Sigmoid colon (tissue), 7 donors: ENCODE measurements around the gene BCKDK. TPM values are rescaled to one million over a fixed set of nuclear protein-coding genes. Genes with fewer than 3 reads are reported as not detected.
"Not testable (repeated sequence)": the region's sequence is repeated elsewhere in the genome, so short reads cannot be mapped to it uniquely, and the experiment has no call there.

Source experiments
- DNase-seq: peaks from one replicate; pipeline ENCODE4 v3.0.0-alpha.2; 2019
- H3K27ac ChIP-seq, 4 donors: fragments of 200-600 bp; sonication (generic); one replicate each; pipeline ENCODE4 v1.5.1; 2016 to 2019; ENCODE audit warnings: mild to moderate bottlenecking in 1 of 4
- H3K27me3 ChIP-seq, 3 donors: fragments of 200-600 bp; sonication (generic); one replicate each; pipeline ENCODE4 v1.5.1; 2019; ENCODE audit warnings: mild to moderate bottlenecking in 1 of 3
- H3K36me3 ChIP-seq, 4 donors: fragments of 200-600 bp; sonication (generic); one replicate each; pipeline ENCODE4 v1.5.1; 2016 to 2019
- H3K4me1 ChIP-seq, 4 donors: fragments of 200-600 bp; sonication (generic); one replicate each; pipeline ENCODE4 v1.5.1; 2017 to 2019
- H3K4me3 ChIP-seq, 4 donors: fragments of 200-600 bp; sonication (generic); one replicate each; pipeline ENCODE4 v1.5.1; 2017 to 2019; ENCODE audit warnings: mild to moderate bottlenecking in 2 of 4, moderate library complexity in 1 of 4
- H3K9me3 ChIP-seq, 4 donors: fragments of 200-600 bp in 3 of 4; sonication (generic) in 3 of 4; one replicate each; pipeline versions ENCODE4 v1.5.1 to v1.6.1; 2013 to 2019
- CTCF ChIP-seq, 4 experiments: fragments of 450-650 bp in 3 of 4; fragments of 200-600 bp in 1 of 4; IDR thresholded peaks; one replicate each; pipeline ENCODE4 v1.5.1; 2016 to 2019; ENCODE audit warnings: antibody characterized with exemption in 4 of 4, mild to moderate bottlenecking in 3 of 4, moderate library complexity in 2 of 4
- EP300 ChIP-seq, 4 donors: sonication (generic); formaldehyde crosslinking; IDR thresholded peaks; one replicate each; pipeline ENCODE4 v1.6.1; 2017; ENCODE audit warnings: antibody characterized with exemption in 4 of 4
- POLR2A ChIP-seq, 2 donors: fragments of 450-650 bp; IDR thresholded peaks; one replicate each; pipeline ENCODE4 v1.6.1; 2016; ENCODE audit warnings: antibody characterized with exemption in 2 of 2, mild to moderate bottlenecking in 2 of 2, moderate library complexity in 2 of 2
- POLR2AphosphoS5 ChIP-seq, 4 donors: sonication (generic); formaldehyde crosslinking; IDR thresholded peaks; one replicate each; pipeline ENCODE4 v1.6.1; 2017; ENCODE audit warnings: antibody characterized with exemption in 4 of 4
- WGBS, 2 donors: extraction: QIAGEN DNeasy Blood & Tissue Kit; methylation state at CpG; one replicate each; pipeline ENCODE4 v1.1.7; 2013; 5-methylcytosine and 5-hydroxymethylcytosine counted together
- intact Hi-C: fragments of 100-400 bp; cut with DNase I; formaldehyde crosslinking; loops from one replicate; pipeline ENCODE4 v1.15.1; 2023
- polyA plus RNA-seq, 3 donors: library from polyadenylated mRNA; stranded (reverse); fragments of 200-250 nt; gene quantifications; one replicate each; pipeline ENCODE4 v1.2.3, GENCODE V29; 2013
- total RNA-seq, 4 donors: library from RNA; depleted of rRNA; stranded (reverse); fragments of >200 nt; gene quantifications; one replicate each; pipeline ENCODE4 v1.1.0, GENCODE V29; 2016
- donor health status: healthy with polysubstance abuse.
- donor health status: Bipolar disorder and iron deficiency.
- donor health status: healthy.

The BCKDK gene
- total and polyA plus RNA-seq, 7 donors: 21.6 to 42.7 (median 33.2) TPM

- TF ChIP-seq POLR2AphosphoS5 (IDR thresholded peaks at IDR 0.05) (no peak), EP300 (IDR thresholded peaks at IDR 0.05) (no peak), CTCF (IDR thresholded peaks at IDR 0.05) (no peak), POLR2A (IDR thresholded peaks at IDR 0.05) (no peak)
- H3K27me3 ChIP-seq: peaks cover 5 to 31% (median 20%) of the 10 kb centered on the region in 3 donors
These were observed 42.0 kb downstream of the BCKDK start, which contains the start of gene PRSS36 for GRCh38 chr16:31149894-31150890. PRSS36 (minus strand) TSS chr16:31150066; CDS start chr16:31150035, 31 bp downstream.

GRCh38 chr16:31150976-31151375 is 42.8 kb downstream of the BCKDK start:
- H3K9me3 ChIP-seq, DNase-seq, H3K27ac ChIP-seq, H3K36me3 ChIP-seq, H3K4me1 ChIP-seq, intact Hi-C loops, H3K4me3 ChIP-seq: not testable (repeated sequence)
- peaks cover 5 to 31% (median 20%) of the 10 kb centered on the region in 3 donors for H3K27me3 ChIP-seq
- whole genome bisulfite sequencing, 2 donors: 64 to 86% methylated on average over 6 of the region's 6 CpGs

More at GRCh38 chr16:31149894-31150890, 42.0 kb downstream of the BCKDK start, which contains the start of gene PRSS36:
- peak within 1 kb of the TSS in 2 of 4 donors; percentile 18 to 27 for H3K27ac ChIP-seq
- 81 to 84% methylated on average over 11 of the region's 11 CpGs for WGBS, 2 donors
- H3K4me1 ChIP-seq: peaks cover 0 to 7% (median 2%) of the 10 kb centered on the region in 4 donors
- H3K4me3 ChIP-seq: no peak within 1 kb of the TSS
- intact Hi-C loops: no loop called here
- H3K9me3 ChIP-seq: no peaks in the 10 kb centered on the region
- DNase-seq: no peak
- no peaks in the 10 kb centered on the region for H3K36me3 ChIP-seq

DNA sequence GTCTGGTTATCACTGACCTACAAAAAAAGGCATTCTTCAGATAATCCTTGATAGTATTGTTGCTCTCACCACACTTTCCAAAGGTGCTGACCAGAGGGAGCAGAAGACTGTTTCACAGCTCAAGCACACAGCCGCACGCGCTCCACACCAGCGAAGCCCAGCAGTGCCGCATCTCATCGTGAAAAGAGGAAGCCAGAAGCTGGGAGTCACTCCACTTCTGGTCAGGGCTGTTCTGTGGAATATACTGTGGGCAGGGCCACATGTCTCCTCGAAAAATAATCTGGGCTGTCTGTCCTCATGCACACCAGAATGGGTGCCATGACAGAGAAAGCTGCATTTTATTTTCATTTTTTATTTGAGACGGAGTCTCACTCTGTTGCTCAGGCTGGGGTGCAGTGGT is 49.0 kb downstream of the BCKDK start:
- 36 to 47% methylated on average over 8 of the region's 8 CpGs for WGBS, 2 donors
- Histone ChIP-seq H3K36me3 (no peaks in the 10 kb centered on the region), H3K9me3 (no peaks in the 10 kb centered on the region), H3K4me3 (no peak overlapping the region), H3K27ac (no peak overlapping the region), H3K4me1 (no peaks in the 10 kb centered on the region), H3K27me3 (no peaks in the 10 kb centered on the region)
- TF ChIP-seq CTCF (IDR thresholded peaks at IDR 0.05) (no peak), EP300 (IDR thresholded peaks at IDR 0.05) (no peak), POLR2AphosphoS5 (IDR thresholded peaks at IDR 0.05) (no peak), POLR2A (IDR thresholded peaks at IDR 0.05) (no peak)
- intact Hi-C loops: no loop called here
- no peak for DNase-seq

Other genes with a start within 250 kb of the BCKDK start
- 10 to 100 TPM; 45.7 to 63.1 (median 55.2) TPM for gene BCL7C, start 214.3 kb upstream of the BCKDK start, total RNA-seq
- 10 to 100 TPM; 27.9 to 42.0 (median 30.7) TPM for gene BCL7C, start 214.3 kb upstream of the BCKDK start, polyA plus RNA-seq
- gene CTF1, start 211.8 kb upstream of the BCKDK start, total RNA-seq: 1 to 10 TPM; 2.3 to 6.9 (median 4.9) TPM
- 1 to 10 TPM in 2 of 3 donors, under 1 TPM in 1; 0.46 to 3.6 (median 1.5) TPM for gene CTF1, start 211.8 kb upstream of the BCKDK start, polyA plus RNA-seq
- gene FBXL19, start 184.8 kb upstream of the BCKDK start, total RNA-seq: 10 to 100 TPM in 3 of 4 donors, 1 to 10 TPM in 1; 7.9 to 18.3 (median 13.0) TPM
- 10 to 100 TPM in 1 of 3 donors, 1 to 10 TPM in 2; 3.0 to 32.7 (median 8.3) TPM for gene FBXL19, start 184.8 kb upstream of the BCKDK start, polyA plus RNA-seq
- 10 to 100 TPM; 33.3 to 43.3 (median 40.5) TPM for gene ORAI3, start 159.3 kb upstream of the BCKDK start, total RNA-seq
- gene ORAI3, start 159.3 kb upstream of the BCKDK start, polyA plus RNA-seq: 10 to 100 TPM in 2 of 3 donors, 1 to 10 TPM in 1; 8.6 to 16.1 (median 15.6) TPM
- gene SETD1A, start 150.6 kb upstream of the BCKDK start, total RNA-seq: 10 to 100 TPM in 1 of 4 donors, 1 to 10 TPM in 3; 5.0 to 16.0 (median 7.1) TPM
- gene SETD1A, start 150.6 kb upstream of the BCKDK start, polyA plus RNA-seq: 10 to 100 TPM in 1 of 3 donors, 1 to 10 TPM in 2; 2.4 to 13.1 (median 3.2) TPM
- 10 to 100 TPM; 14.6 to 16.1 (median 15.5) TPM for gene HSD3B7, start 123.2 kb upstream of the BCKDK start, total RNA-seq
- gene HSD3B7, start 123.2 kb upstream of the BCKDK start, polyA plus RNA-seq: 10 to 100 TPM in 2 of 3 donors, 1 to 10 TPM in 1; 9.0 to 36.1 (median 13.6) TPM
- 1 to 10 TPM in 2 of 4 donors, under 1 TPM in 2; 0.71 to 4.4 (median 2.3) TPM for gene STX1B, start 97.7 kb upstream of the BCKDK start, total RNA-seq
- gene STX1B, start 97.7 kb upstream of the BCKDK start, polyA plus RNA-seq: 1 to 10 TPM in 1 of 3 donors, under 1 TPM in 1, not detected in 1; 0.60 to 1.2 TPM
- 10 to 100 TPM; 23.9 to 56.5 (median 37.4) TPM for gene STX4, start 74.8 kb upstream of the BCKDK start, total RNA-seq
- gene STX4, start 74.8 kb upstream of the BCKDK start, polyA plus RNA-seq: 10 to 100 TPM; 47.2 to 76.3 (median 55.3) TPM
- 10 to 100 TPM in 1 of 4 donors, 1 to 10 TPM in 3; 5.2 to 12.5 (median 7.7) TPM for gene ZNF668, start 34.1 kb upstream of the BCKDK start, total RNA-seq
- gene ZNF668, start 34.1 kb upstream of the BCKDK start, polyA plus RNA-seq: 10 to 100 TPM in 1 of 3 donors, 1 to 10 TPM in 2; 4.8 to 11.7 (median 4.9) TPM
- 10 to 100 TPM in 1 of 4 donors, 1 to 10 TPM in 3; 8.3 to 12.2 (median 8.8) TPM for gene ZNF646, start 34.0 kb upstream of the BCKDK start, total RNA-seq
- 10 to 100 TPM in 1 of 3 donors, 1 to 10 TPM in 2; 1.8 to 15.0 (median 4.9) TPM for gene ZNF646, start 34.0 kb upstream of the BCKDK start, polyA plus RNA-seq
- 1 to 10 TPM; 1.1 to 9.1 (median 2.6) TPM for gene PRSS53, start 19.4 kb upstream of the BCKDK start, total RNA-seq
- gene PRSS53, start 19.4 kb upstream of the BCKDK start, polyA plus RNA-seq: 1 to 10 TPM in 1 of 3 donors, not detected in 2; 2.0 TPM
- gene VKORC1, start 13.6 kb upstream of the BCKDK start, total RNA-seq: 100 to 1,000 TPM; 107 to 165 (median 116) TPM
- 10 to 100 TPM; 30.5 to 66.5 (median 45.6) TPM for gene VKORC1, start 13.6 kb upstream of the BCKDK start, polyA plus RNA-seq
- gene KAT8, start 9.3 kb downstream of the BCKDK start, total RNA-seq: 10 to 100 TPM; 57.1 to 65.7 (median 62.5) TPM
- 10 to 100 TPM; 31.2 to 54.0 (median 38.8) TPM for gene KAT8, start 9.3 kb downstream of the BCKDK start, polyA plus RNA-seq
- gene PRSS8, start 27.3 kb downstream of the BCKDK start, total RNA-seq: 1 to 10 TPM in 2 of 4 donors, under 1 TPM in 1, not detected in 1; 0.16 to 3.2 (median 1.1) TPM
- gene PRSS8, start 27.3 kb downstream of the BCKDK start, polyA plus RNA-seq: 100 to 1,000 TPM in 1 of 3 donors, 10 to 100 TPM in 2; 54.7 to 342 (median 84.4) TPM
- 1 to 10 TPM in 3 of 4 donors, under 1 TPM in 1; 0.83 to 7.3 (median 3.7) TPM for gene PRSS36, start 41.7 kb downstream of the BCKDK start, total RNA-seq
- gene PRSS36, start 41.7 kb downstream of the BCKDK start, polyA plus RNA-seq: 10 to 100 TPM in 1 of 3 donors, 1 to 10 TPM in 2; 4.7 to 10.2 (median 7.6) TPM
- gene FUS, start 71.8 kb downstream of the BCKDK start, total RNA-seq: 10 to 100 TPM; 44.1 to 63.9 (median 60.4) TPM
- gene FUS, start 71.8 kb downstream of the BCKDK start, polyA plus RNA-seq: 100 to 1,000 TPM in 1 of 3 donors, 10 to 100 TPM in 2; 79.9 to 262 (median 98.3) TPM
- 10 to 100 TPM; 21.0 to 24.6 (median 23.5) TPM for gene PYCARD, start 94.4 kb downstream of the BCKDK start, total RNA-seq
- 100 to 1,000 TPM in 2 of 3 donors, 10 to 100 TPM in 1; 93.1 to 120 (median 107) TPM for gene PYCARD, start 94.4 kb downstream of the BCKDK start, polyA plus RNA-seq
- gene TRIM72, start 105.7 kb downstream of the BCKDK start, total RNA-seq: under 1 TPM in 3 of 4 donors, not detected in 1; under 0.01 to 0.27 (median under 0.01) TPM
- under 1 TPM; under 0.01 to 0.07 (median under 0.01) TPM for gene TRIM72, start 105.7 kb downstream of the BCKDK start, polyA plus RNA-seq
- not detected for gene PYDC1, start 108.7 kb downstream of the BCKDK start, total RNA-seq
- gene PYDC1, start 108.7 kb downstream of the BCKDK start, polyA plus RNA-seq: under 1 TPM in 1 of 3 donors, not detected in 2; 0.16 TPM
- gene ITGAM, start 151.6 kb downstream of the BCKDK start, total RNA-seq: 10 to 100 TPM in 3 of 4 donors, 1 to 10 TPM in 1; 6.4 to 15.1 (median 12.0) TPM
- 1 to 10 TPM; 1.2 to 6.1 (median 1.8) TPM for gene ITGAM, start 151.6 kb downstream of the BCKDK start, polyA plus RNA-seq
- 1 to 10 TPM in 2 of 4 donors, under 1 TPM in 2; 0.66 to 3.8 (median 1.8) TPM for gene ITGAX, start 246.8 kb downstream of the BCKDK start, total RNA-seq
- 1 to 10 TPM in 2 of 3 donors, under 1 TPM in 1; 0.60 to 7.6 (median 1.8) TPM for gene ITGAX, start 246.8 kb downstream of the BCKDK start, polyA plus RNA-seq